Effector memory CD8-positive, alpha-beta T cell (primary cell): ENCODE data around the gene KAT2B.
A peak's percentile ranks its signal among the peaks of the same experiment; 100 is the strongest.

Experiments used
- ATAC-seq: fragments of 150-1000 bp; cut with Tn5 transposase; replicated peaks from 2 replicates; pipeline ENCODE4 v1.10.0; 2021; ENCODE audit warnings: mild to moderate bottlenecking, moderate library complexity
- DNase-seq, 3 experiments: peaks; one replicate each; pipeline ENCODE4 v3.0.0; 2021
- H3K27ac Mint-ChIP-seq, 2 donors: one replicate each; pipeline ENCODE4 v1.8.0; 2022; ENCODE audit warnings: mild to moderate bottlenecking in 2 of 2, mixed read lengths in 2 of 2, moderate library complexity in 2 of 2
- H3K27me3 Mint-ChIP-seq, 2 donors: one replicate each; pipeline ENCODE4 v1.8.0; 2022; ENCODE audit warnings: mixed read lengths in 2 of 2
- H3K36me3 Mint-ChIP-seq: one replicate; pipeline ENCODE4 v1.8.0; 2022; ENCODE audit warnings: mild to moderate bottlenecking, moderate library complexity, mixed read lengths; ENCODE audit not compliant: insufficient read depth
- H3K4me1 Mint-ChIP-seq, 2 donors: one replicate each; pipeline ENCODE4 v1.8.0; 2022; ENCODE audit warnings: low read depth in 2 of 2, mixed read lengths in 2 of 2
- H3K4me3 Mint-ChIP-seq, 2 donors: one replicate each; pipeline ENCODE4 v1.8.0; 2022; ENCODE audit warnings: mild to moderate bottlenecking in 2 of 2, mixed read lengths in 2 of 2, moderate library complexity in 2 of 2
- H3K9me3 Mint-ChIP-seq, 2 donors: one replicate each; pipeline ENCODE4 v1.8.0; 2022; ENCODE audit warnings: mixed read lengths in 2 of 2

KAT2B gene

DNA sequence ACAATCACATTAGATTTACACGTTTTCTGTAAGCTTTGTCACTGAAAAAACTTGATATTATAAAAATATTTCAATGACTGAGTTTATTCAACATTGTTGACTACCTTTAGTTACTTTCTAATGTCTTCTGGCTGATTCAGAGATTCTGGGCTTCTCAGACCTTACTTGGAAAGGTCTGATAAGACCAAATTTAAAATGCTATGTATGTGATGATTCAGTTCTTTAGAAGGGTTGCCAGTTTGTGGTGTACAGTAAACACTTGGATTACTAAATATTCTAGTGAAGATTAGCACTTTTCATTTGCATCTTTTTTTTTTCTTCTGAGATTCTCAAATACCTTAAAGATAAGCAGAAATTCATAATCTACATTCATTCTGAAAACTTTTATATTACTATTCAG lies 96.0 kb downstream of the KAT2B start:
- H3K4me3 Mint-ChIP-seq: no peak overlapping the region
- H3K9me3 Mint-ChIP-seq: no peaks in the 10 kb centered on the region
- ATAC-seq (no peak), DNase-seq (no peak)
- H3K27me3 Mint-ChIP-seq: no peaks in the 10 kb centered on the region
- peaks cover 50% of the 10 kb centered on the region for H3K36me3 Mint-ChIP-seq
- H3K4me1 Mint-ChIP-seq: peaks cover under 1 to 1% of the 10 kb centered on the region in 2 donors
- no peak overlapping the region for H3K27ac Mint-ChIP-seq

DNA sequence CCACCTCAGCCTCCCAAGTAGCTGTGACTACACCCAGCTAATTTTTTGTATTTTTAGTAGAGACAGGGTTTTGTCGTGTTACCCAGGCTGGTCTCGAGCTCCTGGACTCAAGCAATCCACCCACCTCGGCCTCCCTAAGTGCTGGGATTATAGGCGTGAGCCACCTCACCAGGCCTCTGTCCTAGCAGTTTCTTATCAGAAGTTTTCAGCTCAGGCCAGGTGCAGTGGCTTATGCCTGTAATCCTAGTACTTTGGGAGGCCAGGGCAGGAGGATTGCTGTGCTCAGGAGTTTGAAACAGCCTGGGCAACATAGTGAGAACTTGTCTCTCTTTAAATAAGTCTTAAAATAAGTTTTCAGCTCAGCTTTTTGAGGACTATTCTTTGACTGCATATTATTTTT lies 97.4 kb downstream of the KAT2B start:
- no peaks in the 10 kb centered on the region for H3K27me3 Mint-ChIP-seq
- H3K36me3 Mint-ChIP-seq: peaks cover 57% of the 10 kb centered on the region
- ATAC-seq (no peak), DNase-seq (no peak)
- H3K27ac Mint-ChIP-seq: peak overlapping the region; percentile 39 to 62
- no peaks in the 10 kb centered on the region for H3K9me3 Mint-ChIP-seq
- peaks cover 0 to 6% of the 10 kb centered on the region in 2 donors for H3K4me1 Mint-ChIP-seq
- no peak overlapping the region for H3K4me3 Mint-ChIP-seq

DNA sequence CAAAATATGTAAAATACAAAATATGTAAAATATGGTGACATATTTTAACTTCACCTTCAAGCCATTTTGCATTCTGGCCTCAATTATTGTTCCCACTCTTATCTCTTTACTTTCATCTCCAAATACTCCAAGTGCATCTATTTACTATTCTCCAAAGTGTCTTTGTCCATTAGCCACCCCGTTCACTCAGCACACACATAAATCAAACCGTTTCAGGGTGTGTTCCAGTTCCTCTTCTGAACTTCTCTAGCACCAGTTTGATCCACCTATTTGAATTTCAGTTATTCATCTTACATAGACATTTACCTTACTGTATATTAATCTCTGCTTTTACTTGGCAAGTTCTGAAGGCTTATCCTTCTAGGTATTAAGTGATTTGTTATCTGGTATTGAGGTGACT lies 100.6 kb downstream of the KAT2B start:
- no peaks in the 10 kb centered on the region for H3K9me3 Mint-ChIP-seq
- H3K36me3 Mint-ChIP-seq: peaks cover 70% of the 10 kb centered on the region
- no peak overlapping the region for H3K4me3 Mint-ChIP-seq
- H3K27ac Mint-ChIP-seq: peak overlapping the region in 1 of 2 donors; percentile 82
- DNase-seq: no peak
- ATAC-seq: no peak
- H3K4me1 Mint-ChIP-seq: peaks cover 0 to 6% of the 10 kb centered on the region in 2 donors
- H3K27me3 Mint-ChIP-seq: no peaks in the 10 kb centered on the region

- Mint-ChIP-seq H3K4me1 (peaks cover 0 to 6% of the 10 kb centered on the region in 2 donors), H3K27ac (peak overlapping the region; percentile 68 to 82), H3K9me3 (no peaks in the 10 kb centered on the region), H3K36me3 (peaks cover 68% of the 10 kb centered on the region), H3K27me3 (no peaks in the 10 kb centered on the region), H3K4me3 (no peak overlapping the region)
- DNase-seq (no peak), ATAC-seq (no peak)
These were observed 101.1 kb downstream of the KAT2B start for GRCh38 chr3:20141316-20141715.

DNA sequence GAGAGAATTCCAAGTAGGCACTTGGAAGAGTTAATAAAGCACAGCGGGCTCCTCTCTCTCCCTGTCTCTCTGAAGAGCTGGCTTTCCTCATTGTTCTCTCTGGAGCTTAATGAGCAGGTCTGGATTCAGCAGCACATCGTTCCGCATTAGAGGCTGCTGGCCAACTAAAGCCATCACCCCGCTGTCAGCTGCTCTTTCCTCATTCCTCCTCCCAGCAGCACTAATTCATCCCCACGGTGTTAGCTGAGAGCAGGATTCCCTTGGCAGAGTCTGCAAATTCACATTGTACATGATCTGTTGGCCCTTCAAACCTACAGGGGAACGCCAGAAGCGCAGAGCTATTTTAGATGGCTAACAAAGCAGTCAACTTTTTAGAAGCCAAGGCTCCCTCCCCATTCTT lies 101.6 kb downstream of the KAT2B start:
- H3K36me3 Mint-ChIP-seq: peaks cover 68% of the 10 kb centered on the region
- no peak overlapping the region for H3K4me3 Mint-ChIP-seq
- ATAC-seq: no peak

DNA sequence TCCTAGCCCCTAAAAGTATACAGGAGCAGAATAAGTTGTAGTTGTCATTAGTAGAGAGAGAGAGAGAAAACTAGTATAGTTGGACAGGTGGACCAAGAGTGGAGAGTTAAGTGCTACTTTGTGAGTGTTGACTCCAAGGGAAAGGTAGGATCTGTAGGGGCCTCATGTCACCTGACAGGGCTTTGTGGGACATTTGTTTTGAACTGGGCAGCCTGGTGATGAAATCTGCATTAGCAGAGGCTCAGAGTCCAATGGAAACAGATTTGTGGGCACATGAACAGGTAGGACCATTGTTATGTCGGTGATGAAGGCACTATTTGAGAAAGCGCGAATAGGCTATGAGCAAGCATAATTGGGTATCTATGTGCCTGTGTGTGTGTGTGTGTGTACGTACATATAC lies 102.3 kb downstream of the KAT2B start:
- no peaks in the 10 kb centered on the region for H3K27me3 Mint-ChIP-seq
- peaks cover 0 to 6% of the 10 kb centered on the region in 2 donors for H3K4me1 Mint-ChIP-seq
- H3K4me3 Mint-ChIP-seq: no peak overlapping the region
- DNase-seq (no peak), ATAC-seq (no peak)
- H3K9me3 Mint-ChIP-seq: no peaks in the 10 kb centered on the region
- H3K36me3 Mint-ChIP-seq: peaks cover 68% of the 10 kb centered on the region
- H3K27ac Mint-ChIP-seq: peak overlapping the region in 1 of 2 donors; percentile 82

More for the DNA sequence above, 101.6 kb downstream of the KAT2B start:
- no peak for DNase-seq
- H3K27ac Mint-ChIP-seq: peak overlapping the region; percentile 68 to 82
- H3K9me3 Mint-ChIP-seq: no peaks in the 10 kb centered on the region
- H3K4me1 Mint-ChIP-seq: peaks cover 0 to 6% of the 10 kb centered on the region in 2 donors
- no peaks in the 10 kb centered on the region for H3K27me3 Mint-ChIP-seq

GRCh38 chr3:20143519-20143918 lies 103.3 kb downstream of the KAT2B start:
- H3K36me3 Mint-ChIP-seq: peaks cover 72% of the 10 kb centered on the region
- H3K9me3 Mint-ChIP-seq: no peaks in the 10 kb centered on the region
- no peak overlapping the region for H3K27ac Mint-ChIP-seq
- ATAC-seq (no peak), DNase-seq (no peak)
- H3K4me3 Mint-ChIP-seq: no peak overlapping the region
- no peaks in the 10 kb centered on the region for H3K27me3 Mint-ChIP-seq
- peaks cover 0 to 6% of the 10 kb centered on the region in 2 donors for H3K4me1 Mint-ChIP-seq

DNA sequence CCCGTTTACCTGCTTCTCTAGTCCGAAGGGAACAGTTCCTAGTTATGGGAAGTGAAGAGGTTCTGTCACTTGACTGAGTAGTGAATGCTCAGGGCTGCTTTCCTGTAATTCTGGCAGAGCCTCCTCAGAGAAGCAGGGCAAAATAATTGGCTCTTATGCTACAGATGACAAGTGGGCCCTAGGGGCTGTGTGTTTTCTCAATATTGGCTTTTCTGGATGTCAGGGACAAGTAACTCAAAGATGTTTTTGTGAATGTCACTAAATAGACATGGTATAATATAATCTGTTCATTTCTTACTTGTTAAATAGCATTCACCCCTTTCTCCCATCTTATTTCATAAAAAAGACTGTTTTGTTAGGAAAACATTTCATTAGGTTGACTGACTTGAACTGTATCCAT lies 105.6 kb downstream of the KAT2B start:
- Mint-ChIP-seq H3K36me3 (peaks cover 78% of the 10 kb centered on the region), H3K27ac (peak overlapping the region in 1 of 2 donors; percentile 54)
- no peak for ATAC-seq

DNA sequence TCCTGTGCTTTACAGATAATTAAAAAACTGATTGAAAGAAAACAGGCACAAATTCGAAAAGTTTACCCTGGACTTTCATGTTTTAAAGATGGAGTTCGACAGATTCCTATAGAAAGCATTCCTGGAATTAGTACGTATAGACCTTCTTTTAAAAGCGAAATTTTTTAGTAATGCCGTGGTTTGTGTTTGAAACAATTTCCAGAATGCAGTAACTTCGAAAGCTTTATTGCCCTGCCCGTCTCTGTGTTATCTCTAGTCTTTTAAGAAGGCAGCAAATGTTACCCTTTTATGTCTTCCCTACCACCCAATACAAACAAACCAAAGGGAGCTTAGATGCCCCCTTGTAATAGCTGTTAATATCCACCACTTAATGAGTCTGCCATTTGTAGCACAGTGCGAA lies 106.1 kb downstream of the KAT2B start:
- Mint-ChIP-seq H3K4me3 (no peak overlapping the region), H3K9me3 (no peaks in the 10 kb centered on the region), H3K4me1 (peaks cover 0 to 6% of the 10 kb centered on the region in 2 donors), H3K27ac (peak overlapping the region; percentile 8 to 54), H3K36me3 (peaks cover 79% of the 10 kb centered on the region), H3K27me3 (no peaks in the 10 kb centered on the region)
- DNase-seq (no peak), ATAC-seq (no peak)

More for the DNA sequence above, 105.6 kb downstream of the KAT2B start:
- H3K4me1 Mint-ChIP-seq: peaks cover 0 to 6% of the 10 kb centered on the region in 2 donors
- DNase-seq: no peak
- no peak overlapping the region for H3K4me3 Mint-ChIP-seq
- no peaks in the 10 kb centered on the region for H3K27me3 Mint-ChIP-seq
- H3K9me3 Mint-ChIP-seq: no peaks in the 10 kb centered on the region

DNA sequence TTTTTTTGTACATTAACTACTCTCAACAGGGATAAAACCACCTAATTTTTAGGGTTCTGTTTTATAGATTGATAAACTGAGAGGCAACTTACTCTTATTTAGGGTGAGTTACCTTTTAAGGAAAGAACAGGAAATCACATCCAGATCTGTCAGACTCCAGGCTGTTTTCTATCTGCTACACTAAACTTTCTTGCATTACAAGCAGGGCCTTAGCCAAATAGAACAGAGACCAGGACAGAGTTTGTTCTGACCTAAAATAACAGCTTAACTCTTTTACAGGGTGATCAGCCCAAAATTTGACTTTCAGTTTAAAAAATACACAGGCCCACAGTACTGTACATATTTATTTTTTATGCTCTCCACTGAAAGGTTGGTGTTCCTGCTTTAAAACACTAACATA lies 107.1 kb downstream of the KAT2B start:
- no peaks in the 10 kb centered on the region for H3K9me3 Mint-ChIP-seq
- no peak for ATAC-seq
- peaks cover 0 to 2% of the 10 kb centered on the region in 2 donors for H3K4me1 Mint-ChIP-seq
- peaks cover 76% of the 10 kb centered on the region for H3K36me3 Mint-ChIP-seq
- no peak overlapping the region for H3K4me3 Mint-ChIP-seq
- no peak for DNase-seq
- no peaks in the 10 kb centered on the region for H3K27me3 Mint-ChIP-seq
- H3K27ac Mint-ChIP-seq: peak overlapping the region in 1 of 2 donors; percentile 54

- no peak for ATAC-seq
- H3K27ac Mint-ChIP-seq: peak overlapping the region in 1 of 2 donors; percentile 54
- no peaks in the 10 kb centered on the region for H3K27me3 Mint-ChIP-seq
- no peaks in the 10 kb centered on the region for H3K4me1 Mint-ChIP-seq
- H3K9me3 Mint-ChIP-seq: no peaks in the 10 kb centered on the region
- H3K36me3 Mint-ChIP-seq: peaks cover 80% of the 10 kb centered on the region
- H3K4me3 Mint-ChIP-seq: no peak overlapping the region
- no peak for DNase-seq
These were observed 108.2 kb downstream of the KAT2B start for GRCh38 chr3:20148466-20148865.

- DNase-seq (no peak), ATAC-seq (no peak)
- H3K27me3 Mint-ChIP-seq: no peaks in the 10 kb centered on the region
- peaks cover 48% of the 10 kb centered on the region for H3K36me3 Mint-ChIP-seq
- H3K4me1 Mint-ChIP-seq: no peaks in the 10 kb centered on the region
- H3K27ac Mint-ChIP-seq: peak overlapping the region; percentile 44 to 46
- no peaks in the 10 kb centered on the region for H3K9me3 Mint-ChIP-seq
- no peak overlapping the region for H3K4me3 Mint-ChIP-seq
These were observed 113.8 kb downstream of the KAT2B start for GRCh38 chr3:20154078-20154477.

- no peak for DNase-seq
- Mint-ChIP-seq H3K27ac (peak overlapping the region; percentile 44 to 46), H3K4me3 (no peak overlapping the region), H3K27me3 (no peaks in the 10 kb centered on the region), H3K4me1 (peaks cover 4% of the 10 kb centered on the region in 2 donors), H3K9me3 (no peaks in the 10 kb centered on the region), H3K36me3 (peaks cover 39% of the 10 kb centered on the region)
- ATAC-seq: no peak
These were observed 114.7 kb downstream of the KAT2B start for GRCh38 chr3:20154928-20155327.

DNA sequence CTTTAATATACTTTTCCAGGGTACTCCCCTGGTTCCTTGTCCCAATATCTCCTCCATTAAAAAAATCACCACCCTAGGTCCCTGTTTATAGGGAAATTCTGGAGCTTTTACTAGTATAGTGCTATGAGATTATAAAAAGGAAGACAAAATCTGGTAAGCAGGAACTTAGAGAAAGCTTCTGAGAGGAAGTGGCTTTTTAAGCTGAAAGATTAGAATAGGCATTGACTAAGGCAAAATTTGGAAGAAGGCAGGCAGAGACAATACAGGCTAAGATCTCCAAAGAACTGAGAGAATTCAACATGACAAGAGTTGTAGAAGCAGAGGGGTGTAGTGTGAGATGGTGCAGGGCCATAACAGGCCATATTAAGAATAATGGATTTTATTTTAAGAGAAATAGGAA lies 120.0 kb downstream of the KAT2B start:
- peak; percentile 40 for ATAC-seq

DNA sequence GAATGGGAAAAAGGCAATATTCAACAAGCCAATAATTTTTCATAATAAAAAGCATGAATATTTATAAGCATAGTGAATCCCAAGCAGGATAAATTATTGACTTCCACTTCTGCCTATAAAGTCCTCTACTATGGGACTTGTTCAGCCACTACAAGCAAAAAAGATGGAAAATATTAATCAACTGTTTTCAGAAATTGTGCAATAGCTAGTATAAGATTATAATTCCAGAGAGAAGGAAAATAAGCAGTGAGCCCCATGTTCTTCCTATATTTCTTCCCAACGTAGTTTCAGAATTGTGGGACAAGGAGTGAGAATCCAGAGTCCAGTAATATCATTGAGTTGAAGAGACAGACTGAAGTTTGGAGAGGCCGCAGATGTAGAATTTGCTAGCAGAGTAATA lies 121.5 kb downstream of the KAT2B start:
- Mint-ChIP-seq H3K27me3 (no peaks in the 10 kb centered on the region), H3K27ac (peak overlapping the region; percentile 5 to 75), H3K36me3 (peaks cover 7% of the 10 kb centered on the region), H3K4me1 (peaks cover 14 to 19% of the 10 kb centered on the region in 2 donors), H3K4me3 (no peak overlapping the region), H3K9me3 (no peaks in the 10 kb centered on the region)
- no peak for ATAC-seq
- DNase-seq: no peak

More for the DNA sequence above, 120.0 kb downstream of the KAT2B start:
- Mint-ChIP-seq H3K9me3 (no peaks in the 10 kb centered on the region), H3K36me3 (peaks cover 7% of the 10 kb centered on the region), H3K27ac (peak overlapping the region; percentile 32 to 75), H3K27me3 (no peaks in the 10 kb centered on the region), H3K4me1 (peaks cover 14 to 19% of the 10 kb centered on the region in 2 donors), H3K4me3 (no peak overlapping the region)
- DNase-seq: no peak
